ENCODE results near the gene RAB3GAP1.
"Not testable (repeated sequence)": the region's sequence is repeated elsewhere in the genome, so short reads cannot be mapped to it uniquely, and the experiment has no call there.

RAB3GAP1 gene

GRCh38 chr2:135105513-135106316, 53.6 kb downstream of the RAB3GAP1 start:
- DNase-seq, ATAC-seq: not testable (repeated sequence)

GRCh38 chr2:135113322-135113721, 61.2 kb downstream of the RAB3GAP1 start:
- no peak for ATAC-seq
- DNase-seq: no peak

GRCh38 chr2:135119582-135119981, 67.5 kb downstream of the RAB3GAP1 start:
- DNase-seq: no peak
- no peak for ATAC-seq

- DNase-seq: no peak
Observed at GRCh38 chr2:135121016-135121657, 69.0 kb downstream of the RAB3GAP1 start.

GRCh38 chr2:135121658-135122039, 69.6 kb downstream of the RAB3GAP1 start:
- ATAC-seq, DNase-seq: not testable (repeated sequence)

More at GRCh38 chr2:135121016-135121657, 69.0 kb downstream of the RAB3GAP1 start:
- ATAC-seq: no peak

- ATAC-seq (peak; percentile 66), DNase-seq (no peak)
Observed at GRCh38 chr2:135124924-135125886, 73.1 kb downstream of the RAB3GAP1 start.

- no peak for ATAC-seq
Observed at GRCh38 chr2:135125940-135126339, 73.8 kb downstream of the RAB3GAP1 start.

GRCh38 chr2:135130751-135131150, 78.7 kb downstream of the RAB3GAP1 start:
- no peak for DNase-seq
- ATAC-seq: no peak

More at GRCh38 chr2:135125940-135126339, 73.8 kb downstream of the RAB3GAP1 start:
- DNase-seq: no peak

- ATAC-seq: no peak
- DNase-seq: no peak
Observed at GRCh38 chr2:135132314-135132713, 80.2 kb downstream of the RAB3GAP1 start.

GRCh38 chr2:135140606-135141005, 88.5 kb downstream of the RAB3GAP1 start:
- DNase-seq: no peak
- ATAC-seq: no peak

GRCh38 chr2:135142323-135142722, 90.2 kb downstream of the RAB3GAP1 start:
- ATAC-seq (no peak), DNase-seq (no peak)

GRCh38 chr2:135144343-135144742, 92.3 kb downstream of the RAB3GAP1 start:
- no peak for ATAC-seq
- no peak for DNase-seq

GRCh38 chr2:135149251-135149650, 97.2 kb downstream of the RAB3GAP1 start:
- DNase-seq (no peak), ATAC-seq (no peak)

- DNase-seq: no peak
Observed at GRCh38 chr2:135150725-135151124, 98.6 kb downstream of the RAB3GAP1 start.

GRCh38 chr2:135151615-135152014, 99.5 kb downstream of the RAB3GAP1 start:
- DNase-seq (no peak), ATAC-seq (no peak)

More at GRCh38 chr2:135150725-135151124, 98.6 kb downstream of the RAB3GAP1 start:
- no peak for ATAC-seq

- ATAC-seq (no peak), DNase-seq (no peak)
Observed at GRCh38 chr2:135152361-135152760, 100.3 kb downstream of the RAB3GAP1 start.

- ATAC-seq (no peak), DNase-seq (no peak)
Observed at GRCh38 chr2:135154962-135155361, 102.9 kb downstream of the RAB3GAP1 start.

GRCh38 chr2:135157856-135158255, 105.8 kb downstream of the RAB3GAP1 start:
- DNase-seq (no peak), ATAC-seq (no peak)

GRCh38 chr2:135159191-135159590, 107.1 kb downstream of the RAB3GAP1 start:
- no peak for DNase-seq
- ATAC-seq: no peak

- ATAC-seq (no peak), DNase-seq (no peak)
Observed at GRCh38 chr2:135162377-135162776, 110.3 kb downstream of the RAB3GAP1 start.

GRCh38 chr2:135162786-135163185, 110.7 kb downstream of the RAB3GAP1 start:
- DNase-seq: no peak
- no peak for ATAC-seq

GRCh38 chr2:135163306-135163705, 111.2 kb downstream of the RAB3GAP1 start:
- ATAC-seq (no peak), DNase-seq (no peak)

All from stimulated activated naive CD8-positive, alpha-beta T cell treated with anti-CD3 and anti-CD28 coated beads, Interleukin-15, Interleukin-2, amounts not matched to agents 100 U/mL and 50 U/mL, for 24 hours (primary cell).